Activated naive CD8-positive, alpha-beta T cell treated with anti-CD3 and anti-CD28 coated beads, Interleukin-2, amount 50 U/mL, for 16 hours (primary cell): Measurements from ENCODE around the gene TBCK.
"Not testable (repeated sequence)": the region's sequence is repeated elsewhere in the genome, so short reads cannot be mapped to it uniquely, and the experiment has no call there.

Experiments used
- DNase-seq: peaks from one replicate; pipeline ENCODE4 v3.0.0-alpha.2; 2020; ENCODE audit warnings: low read depth, low spot score

Gene TBCK

DNA sequence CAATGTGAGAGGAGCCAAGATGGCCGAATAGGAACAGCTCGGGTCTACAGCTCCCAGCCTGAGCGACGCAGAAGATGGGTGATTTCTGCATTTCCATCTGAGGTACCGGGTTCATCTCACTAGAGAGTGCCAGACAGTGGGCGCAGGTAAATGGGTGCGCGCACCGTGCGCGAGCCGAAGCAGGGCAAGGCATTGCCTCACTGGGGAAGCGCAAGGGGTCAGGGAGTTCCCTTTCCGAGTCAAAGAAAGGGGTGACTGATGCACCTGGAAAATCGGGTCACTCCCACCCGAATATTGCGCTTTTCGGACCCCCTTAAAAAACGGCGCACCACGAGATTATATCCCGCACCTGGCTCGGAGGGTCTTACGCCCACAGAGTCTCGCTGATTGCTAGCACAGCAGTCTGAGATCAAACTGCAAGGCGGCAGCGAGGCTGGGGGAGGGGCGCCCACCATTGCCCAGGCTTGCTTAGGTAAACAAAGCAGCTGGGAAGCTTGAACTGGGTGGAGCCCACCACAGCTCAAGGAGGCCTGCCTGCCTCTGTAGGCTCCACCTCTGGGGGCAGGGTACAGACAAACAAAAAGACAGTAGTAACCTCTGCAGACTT lies 196.0 kb downstream of the TBCK start:
- not testable (repeated sequence) for DNase-seq

DNA sequence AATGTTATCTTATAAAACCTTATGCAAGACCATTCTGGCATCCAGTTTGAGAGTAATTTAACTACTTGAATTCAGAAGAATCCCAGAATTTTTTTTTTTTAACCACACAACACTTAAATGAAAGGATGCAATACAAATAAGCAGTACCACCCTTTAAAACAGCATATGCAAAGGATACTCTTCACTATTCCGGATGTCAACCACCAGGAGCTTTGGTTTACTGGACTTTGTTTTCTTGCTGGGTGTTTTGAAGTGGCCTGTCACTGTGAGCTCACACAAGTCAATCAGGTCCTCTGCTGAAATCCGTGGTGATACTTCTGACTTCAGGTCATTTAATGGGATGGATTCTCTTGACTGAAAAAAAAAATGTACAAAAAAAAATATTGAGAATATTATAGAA lies 200.0 kb downstream of the TBCK start:
- DNase-seq, result no peak

DNA sequence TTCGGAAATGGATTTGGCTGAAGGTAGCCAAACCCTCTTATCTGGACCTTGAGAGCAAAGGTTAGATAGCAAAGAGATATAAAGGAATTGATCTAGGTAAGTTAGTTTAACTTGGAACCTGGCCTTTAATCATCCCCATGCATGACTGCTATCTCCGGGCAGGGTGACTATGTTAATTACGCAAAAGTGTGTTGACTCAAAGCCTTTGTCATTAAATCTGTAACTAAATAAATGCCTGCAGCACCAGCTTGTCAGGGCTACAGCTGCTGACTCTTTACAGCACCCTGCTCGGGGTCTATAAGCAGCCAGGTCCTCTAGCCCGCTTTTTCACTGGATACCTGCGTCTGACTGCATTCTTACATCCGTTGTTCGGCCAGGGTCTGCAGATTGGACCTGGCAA lies 201.7 kb downstream of the TBCK start:
- DNase-seq, result no peak

DNA sequence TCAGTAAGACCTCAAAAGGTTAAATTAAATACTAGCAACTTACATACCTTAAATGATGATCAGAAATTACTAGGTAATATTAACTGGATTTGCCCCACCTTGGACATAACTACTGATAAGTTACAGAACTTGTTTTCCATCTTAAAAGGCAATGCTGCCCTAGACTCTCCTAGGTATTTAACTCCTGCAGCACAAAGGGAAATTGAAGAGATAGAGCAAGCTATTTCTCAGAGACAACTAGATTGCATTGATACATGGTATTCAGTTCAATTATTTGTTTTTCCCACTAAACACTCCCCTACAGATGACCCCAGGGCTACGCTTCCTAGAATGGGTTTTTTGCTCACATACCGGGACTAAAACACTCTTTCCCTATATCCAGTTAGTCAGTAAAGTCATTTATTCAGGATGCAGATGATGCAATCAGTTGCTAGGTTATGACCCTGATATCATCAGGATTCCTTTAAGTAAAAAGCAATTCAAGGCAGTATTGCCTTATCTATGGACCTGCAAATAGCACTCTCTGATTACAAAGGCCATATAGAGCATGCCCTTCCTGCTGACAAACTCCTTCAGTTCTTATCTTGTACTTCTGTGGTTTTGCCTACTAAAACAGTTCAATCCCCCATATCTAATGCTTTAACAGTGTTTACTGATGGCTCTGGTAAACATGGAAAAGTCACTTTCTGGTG lies 204.1 kb downstream of the TBCK start:
- not testable (repeated sequence) for DNase-seq

DNA sequence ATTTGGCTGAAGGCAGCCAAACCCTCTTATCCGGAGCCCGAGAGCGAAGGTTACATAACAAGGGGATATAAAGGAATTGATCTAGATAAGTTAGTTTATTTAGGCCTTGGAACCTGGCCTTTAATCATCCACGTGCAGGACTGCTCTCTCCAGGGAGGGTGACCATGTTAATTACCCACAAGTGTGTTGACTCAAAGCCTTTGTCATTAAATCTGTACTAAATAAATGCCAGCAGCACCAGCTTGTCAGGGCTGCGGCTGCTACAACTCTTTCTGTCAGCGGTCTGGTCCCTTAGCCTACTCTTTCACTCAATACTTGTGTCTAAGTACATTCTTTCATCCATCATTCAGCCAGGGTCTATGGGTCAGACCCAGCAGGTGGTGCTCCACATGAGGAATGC lies 206.1 kb downstream of the TBCK start:
- DNase-seq, result no peak

DNA sequence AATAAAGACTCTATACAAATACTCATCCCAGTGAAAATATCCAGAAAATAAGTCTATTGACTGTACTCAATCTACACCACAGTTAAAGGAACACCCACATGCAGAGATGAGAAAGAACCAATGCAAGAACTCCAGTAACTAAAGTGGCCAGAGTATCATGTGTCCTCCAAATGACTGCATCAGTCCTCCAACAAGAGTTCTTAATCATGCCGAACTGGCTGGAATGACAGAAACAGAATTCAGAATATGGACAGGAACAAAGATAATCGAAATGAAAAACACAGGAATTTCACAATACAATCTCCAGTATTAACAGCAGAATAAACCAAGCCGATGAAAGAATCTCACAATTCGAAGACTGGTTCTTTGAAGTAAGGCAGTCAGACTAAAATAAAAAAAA lies 210.3 kb downstream of the TBCK start:
- DNase-seq, result no peak

DNA sequence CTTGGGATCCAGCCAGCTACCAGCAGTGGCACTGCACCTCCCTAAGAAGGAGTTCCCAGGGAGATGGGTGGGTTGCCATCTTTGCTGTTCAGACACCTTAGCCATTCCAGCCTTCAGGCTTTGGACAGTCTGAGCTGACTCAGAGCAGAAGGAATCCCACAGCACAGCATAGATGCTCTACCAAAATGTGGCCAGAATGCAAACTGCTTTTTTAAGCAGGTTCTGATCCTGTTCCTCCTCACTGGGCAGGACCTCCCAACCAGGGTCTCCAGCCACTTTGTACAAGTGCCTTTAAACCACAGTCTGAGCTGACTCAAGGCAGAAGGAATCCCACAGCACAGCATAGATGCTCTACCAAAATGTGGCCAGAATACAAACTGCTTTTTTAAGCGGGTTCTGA lies 211.7 kb downstream of the TBCK start:
- no peak for DNase-seq

DNA sequence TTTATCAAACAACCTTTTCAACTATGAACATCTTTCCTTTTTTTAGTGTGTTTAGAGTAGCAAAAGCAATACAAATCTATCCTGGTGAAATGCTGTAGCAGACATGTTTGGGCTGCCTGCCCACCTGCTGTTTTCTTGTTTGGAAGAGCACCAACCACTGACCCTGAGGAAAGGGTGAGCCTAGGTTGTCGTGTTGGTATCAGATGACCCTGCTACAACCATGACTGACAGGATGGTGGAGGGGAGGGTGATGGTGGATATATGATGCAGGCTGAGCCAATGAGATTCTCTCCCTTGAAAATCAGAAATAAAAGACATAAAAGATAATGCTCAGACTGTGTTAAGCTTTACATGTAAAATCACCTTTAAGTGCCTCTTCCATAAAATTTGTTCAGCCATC lies 219.6 kb downstream of the TBCK start:
- no peak for DNase-seq

DNA sequence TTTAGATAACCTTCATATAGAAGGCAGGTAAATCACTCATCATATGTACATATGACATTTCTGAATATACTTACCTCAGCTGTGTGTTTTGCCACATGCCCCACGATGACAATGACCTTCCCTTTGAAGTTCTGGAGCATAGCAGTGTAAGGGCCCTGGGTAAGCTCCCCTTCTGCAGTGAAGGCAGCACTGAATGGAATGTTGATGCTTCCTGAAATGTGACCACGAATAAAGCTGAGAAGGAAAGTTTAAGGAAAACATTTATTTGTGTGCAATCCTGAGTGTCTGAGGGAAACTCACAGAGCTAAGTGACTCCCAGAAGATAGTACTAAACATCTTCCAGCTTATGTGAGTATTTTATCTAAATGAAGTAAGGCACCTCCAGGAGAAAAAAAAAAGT lies 220.6 kb downstream of the TBCK start:
- no peak for DNase-seq

DNA sequence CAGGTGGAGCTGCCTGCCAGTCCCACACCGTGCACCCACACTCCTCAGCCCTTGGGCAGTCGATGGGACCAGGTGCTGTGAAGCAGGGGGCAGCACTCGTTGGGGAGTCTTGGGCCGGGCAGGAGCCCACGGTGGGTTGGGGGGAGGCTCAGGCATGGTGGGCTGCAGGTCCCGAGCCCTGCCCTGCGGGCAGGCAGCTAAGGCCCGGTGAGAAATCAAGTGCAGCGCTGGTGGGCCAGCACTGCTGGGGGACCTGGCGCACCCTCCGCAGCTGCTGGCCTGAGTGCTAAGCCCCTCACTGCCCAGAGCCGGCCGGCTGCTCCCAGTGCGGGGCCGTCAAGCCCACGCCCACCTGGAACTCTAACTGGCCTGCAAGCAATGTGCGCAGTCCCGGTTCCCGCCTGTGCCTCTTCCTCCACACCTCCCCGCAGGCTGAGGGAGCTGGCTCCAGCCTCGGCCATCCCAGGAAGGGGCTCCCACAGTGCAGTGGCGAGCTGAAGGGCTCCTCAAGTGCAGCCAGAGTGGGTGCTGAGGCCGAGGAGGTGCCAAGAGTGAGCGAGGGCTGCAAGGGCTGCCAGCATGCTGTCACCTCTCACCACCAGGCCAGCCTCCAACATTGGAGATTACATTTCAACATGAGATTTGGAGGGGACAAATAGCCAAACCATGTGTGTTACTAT lies 223.5 kb downstream of the TBCK start:
- no peak for DNase-seq

DNA sequence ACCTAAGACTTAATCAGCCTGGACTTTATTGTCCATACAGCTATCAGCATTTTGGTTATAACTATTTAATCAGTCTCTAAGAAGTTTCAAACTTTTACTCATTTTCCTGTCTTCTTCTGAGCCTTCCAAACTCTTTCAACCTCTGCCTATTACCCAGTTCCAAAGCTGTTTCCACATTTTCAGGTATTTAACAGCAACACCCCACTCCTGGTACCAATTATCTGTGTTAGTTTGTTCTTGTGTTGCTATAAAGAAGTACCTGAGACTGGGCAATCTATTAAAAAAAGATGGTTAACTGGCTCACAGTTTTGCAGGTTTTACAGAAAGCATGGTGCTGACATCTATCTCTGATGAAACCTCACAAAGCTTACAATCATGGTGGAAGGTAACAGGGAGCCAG lies 225.2 kb downstream of the TBCK start:
- DNase-seq, result no peak

DNA sequence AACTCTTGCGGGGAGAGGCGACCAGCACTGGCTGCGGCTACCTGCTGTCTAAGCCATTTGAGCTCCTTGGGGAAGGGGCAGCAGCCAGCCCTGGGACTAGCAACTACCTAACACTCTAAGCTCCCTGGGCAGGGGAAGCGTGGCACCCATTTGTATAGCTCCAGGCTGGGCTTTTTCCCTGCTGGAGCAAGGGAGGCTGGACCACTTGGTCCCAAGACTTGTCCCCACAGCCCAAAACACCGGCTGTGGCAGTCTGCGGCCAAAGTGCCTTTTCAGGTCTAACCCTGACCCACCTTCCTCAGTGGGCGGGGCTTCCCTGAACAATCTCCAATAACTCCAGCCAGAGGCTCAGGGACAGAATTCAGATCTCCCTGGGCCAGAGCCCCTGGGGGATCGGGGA lies 232.9 kb downstream of the TBCK start:
- no peak for DNase-seq

DNA sequence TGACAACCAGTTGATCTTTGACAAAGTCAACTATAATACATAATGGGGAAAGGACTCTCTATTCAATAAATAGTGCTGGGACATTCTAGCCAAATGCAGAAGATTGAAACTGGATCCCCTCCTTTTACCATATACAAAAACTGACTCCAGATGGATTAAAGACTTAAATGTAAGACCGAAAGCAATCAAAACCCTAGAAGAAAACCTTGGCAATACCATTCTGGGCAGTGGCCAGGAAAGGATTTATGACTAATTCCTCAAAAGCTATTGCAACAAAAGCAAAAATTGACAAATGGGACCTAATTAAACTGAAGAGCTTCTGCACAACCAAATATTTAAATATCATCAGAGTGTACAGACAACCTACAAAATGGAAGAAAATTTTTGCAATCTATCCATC lies 235.6 kb downstream of the TBCK start:
- DNase-seq, result no peak

DNA sequence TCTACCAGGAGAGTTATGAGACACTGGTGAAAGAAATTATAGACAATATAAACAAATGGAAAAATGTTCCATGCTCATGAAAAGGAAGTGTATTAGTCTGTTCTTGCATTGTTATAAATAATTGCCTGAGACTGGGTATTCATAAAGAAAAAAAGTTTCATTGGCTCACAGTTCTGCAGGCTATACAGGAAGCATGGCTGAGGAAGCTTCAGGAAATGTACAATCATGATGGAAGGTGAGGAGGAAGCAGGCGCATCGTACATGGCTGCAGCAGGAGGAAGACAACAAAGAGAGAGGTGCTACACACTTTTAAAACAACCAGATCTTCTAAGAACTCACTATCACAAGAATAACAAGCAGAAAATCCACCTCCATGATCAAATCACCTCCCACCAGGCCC lies 236.4 kb downstream of the TBCK start:
- DNase-seq, result no peak

DNA sequence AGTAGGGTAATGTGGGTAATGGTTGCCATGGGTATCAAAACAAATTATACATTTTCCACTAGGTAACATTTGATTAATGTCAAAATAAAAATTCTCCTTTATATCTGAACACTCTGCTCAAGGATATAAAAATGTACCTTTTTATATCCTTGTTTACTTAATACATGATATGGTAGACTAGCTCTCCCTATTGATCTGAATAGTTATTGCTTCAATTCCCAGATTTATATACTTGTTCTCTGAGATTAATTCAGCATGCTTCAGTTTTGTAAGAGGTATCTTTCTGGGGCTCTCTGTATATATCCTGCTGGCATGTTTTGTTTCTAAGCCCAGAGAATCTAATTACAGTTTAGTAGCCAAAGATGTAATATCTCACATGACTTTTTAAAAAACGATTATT lies 251.0 kb downstream of the TBCK start:
- DNase-seq, result no peak

DNA sequence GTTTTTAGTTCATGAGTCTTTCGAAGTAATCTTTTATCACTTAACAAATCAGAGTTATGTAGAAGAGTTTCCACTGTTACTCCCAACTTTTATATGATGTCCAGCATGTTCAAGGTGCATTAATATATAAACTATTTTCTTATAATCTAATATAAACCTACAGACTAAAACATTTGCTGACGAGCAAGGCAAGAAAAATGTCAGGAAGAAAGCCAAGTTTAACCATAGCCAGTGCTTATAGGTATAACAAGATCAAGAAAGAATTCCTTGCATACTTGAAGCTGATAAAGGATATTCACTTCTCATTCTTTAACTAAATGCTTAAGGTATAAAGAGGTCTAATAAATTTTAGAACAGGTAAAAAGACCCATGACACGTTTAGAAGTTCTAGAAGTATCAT lies 253.0 kb downstream of the TBCK start:
- no peak for DNase-seq

DNA sequence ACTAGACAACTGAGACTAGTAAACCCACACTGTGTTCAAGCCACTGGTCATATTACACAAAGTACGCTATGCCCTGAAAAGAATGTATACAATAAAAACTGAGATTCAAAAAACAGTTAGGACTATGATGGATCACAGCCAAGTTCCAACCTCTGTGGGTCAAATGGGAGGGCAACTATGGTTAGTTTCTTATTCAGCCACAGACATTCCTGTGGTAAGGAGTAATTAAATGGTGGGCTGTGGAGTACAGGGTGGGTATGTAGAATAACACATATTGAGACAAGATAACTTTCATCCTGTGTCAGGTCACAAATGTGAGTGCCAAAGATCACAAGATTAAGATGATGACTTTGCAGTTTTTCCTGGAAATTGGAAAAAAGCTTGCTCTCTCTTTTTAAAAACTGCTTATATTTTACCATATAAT lies 253.5 kb downstream of the TBCK start:
- DNase-seq, result no peak

DNA sequence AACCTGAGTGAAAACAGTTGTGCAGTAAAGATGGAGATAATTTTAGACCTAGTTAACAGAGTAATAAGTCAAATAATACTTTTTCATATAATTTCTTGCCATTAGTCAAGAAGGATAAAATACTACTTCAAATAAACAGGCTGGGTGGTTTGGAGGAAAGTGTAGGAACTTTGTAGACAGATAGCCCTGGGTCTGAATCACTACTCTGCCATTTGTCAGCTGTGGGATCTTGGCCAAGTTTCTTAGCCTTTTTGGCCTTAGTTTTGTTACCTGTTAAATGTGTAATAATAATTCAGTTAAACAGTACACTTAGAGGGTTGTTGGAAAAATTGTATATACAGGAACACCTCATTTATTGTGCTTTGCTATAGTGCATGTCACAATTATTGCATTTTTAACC lies 257.1 kb downstream of the TBCK start:
- no peak for DNase-seq

DNA sequence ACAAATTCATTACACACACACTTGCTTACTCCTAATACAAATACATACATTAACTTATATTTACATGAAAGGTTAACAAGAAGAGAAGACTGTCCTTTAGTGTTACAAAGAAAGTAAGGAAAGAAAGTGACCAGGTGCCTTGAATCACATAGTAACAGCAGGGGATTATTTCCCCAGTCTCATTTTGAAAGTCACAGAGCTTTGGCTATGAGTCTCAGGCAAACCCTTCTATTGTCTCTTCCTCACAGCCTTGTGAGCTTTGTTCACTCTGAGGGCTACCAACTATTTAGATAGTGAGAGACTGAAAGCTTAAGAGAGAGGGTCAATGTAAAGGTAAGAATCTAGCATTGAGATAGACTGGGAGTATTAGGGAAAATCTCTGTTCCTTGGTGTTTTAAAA lies 259.1 kb downstream of the TBCK start:
- no peak for DNase-seq

DNA sequence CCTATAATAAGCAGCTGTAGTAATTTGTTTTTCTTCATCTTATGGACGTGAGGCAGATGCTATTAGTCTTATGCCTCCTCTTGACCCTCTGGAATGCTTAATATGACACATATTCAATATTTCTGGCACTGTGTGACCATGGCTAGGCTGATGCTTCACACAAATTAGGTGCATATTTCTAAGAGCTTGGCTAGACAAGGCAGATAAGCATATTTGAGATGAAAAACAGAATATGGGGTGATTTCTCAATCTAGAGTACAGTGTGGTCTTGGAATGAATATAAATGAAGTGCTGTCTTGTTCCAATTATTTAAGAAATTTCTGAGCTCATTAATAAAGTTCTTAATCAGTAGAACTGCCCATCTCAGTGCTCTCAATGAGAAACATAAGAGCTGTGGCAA lies 264.5 kb downstream of the TBCK start:
- no peak for DNase-seq

DNA sequence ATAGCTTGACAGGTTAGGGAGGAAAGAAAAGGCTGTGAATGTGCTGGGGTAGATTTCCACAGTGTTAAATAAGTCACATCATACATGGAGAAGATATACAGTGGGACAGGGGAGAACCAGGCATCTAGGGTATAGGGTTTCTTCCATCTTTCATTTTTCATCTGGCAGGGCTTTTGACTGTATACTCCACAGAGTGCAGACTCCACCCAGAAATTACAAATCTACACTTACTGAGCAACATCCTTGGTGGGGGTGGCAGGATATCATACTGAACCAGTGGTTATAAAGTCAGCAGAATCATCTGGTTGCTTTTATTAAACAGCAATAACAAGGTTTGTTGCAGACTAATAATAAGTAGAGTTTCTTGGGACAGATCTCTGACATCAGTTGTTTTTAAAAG lies 266.5 kb downstream of the TBCK start:
- no peak for DNase-seq

DNA sequence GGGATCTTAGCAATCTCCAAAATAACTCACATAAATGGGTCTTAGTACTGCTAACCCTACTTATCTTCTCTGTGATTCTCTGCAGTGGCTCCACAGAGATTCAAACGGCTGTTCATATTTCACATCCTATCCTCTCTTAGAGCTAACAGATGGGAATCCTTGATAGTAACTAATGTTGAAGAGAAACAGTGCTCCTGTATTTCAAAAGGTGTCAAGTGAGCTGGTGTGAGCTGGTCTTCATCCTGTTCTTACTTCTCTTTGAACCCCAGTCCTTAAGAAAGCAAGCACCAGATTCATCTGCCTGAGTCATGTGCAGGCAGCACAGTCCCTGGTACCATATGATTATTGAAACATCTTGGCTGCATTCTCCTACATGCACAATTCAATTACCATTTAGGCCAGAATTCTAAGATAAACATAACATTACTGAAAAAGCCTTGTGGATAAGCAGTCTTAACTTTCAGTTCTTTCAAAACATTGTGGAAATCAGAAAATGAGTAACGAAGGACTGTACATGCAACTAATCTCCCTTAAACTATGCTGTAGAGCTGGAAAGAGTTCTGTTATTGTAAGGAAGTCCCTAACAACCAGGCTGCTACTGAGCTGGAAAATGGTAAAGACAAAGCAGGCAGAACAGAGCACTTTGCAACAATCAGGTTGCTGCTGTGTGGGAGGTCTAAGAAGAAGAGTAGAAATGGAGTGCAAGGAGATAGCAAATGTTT lies 267.6 kb downstream of the TBCK start:
- DNase-seq, result no peak

DNA sequence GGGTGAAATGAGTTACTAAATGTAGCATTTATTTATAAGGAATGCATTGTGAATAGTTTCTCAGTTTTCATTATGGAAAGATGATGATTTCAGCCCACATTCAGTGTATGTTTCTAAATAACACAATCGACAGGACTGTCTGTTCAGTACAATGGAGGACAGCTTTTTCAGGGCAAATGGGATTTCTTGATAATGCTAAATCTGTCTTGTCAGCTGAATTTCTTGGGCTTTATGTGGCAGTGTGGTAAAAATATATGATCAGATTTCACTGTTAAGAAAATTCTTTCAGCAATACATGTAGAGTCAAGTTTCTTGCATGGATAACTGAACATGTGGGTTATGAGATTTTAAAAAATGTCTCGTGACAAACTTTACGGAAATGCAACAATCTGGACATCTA lies 269.9 kb downstream of the TBCK start:
- no peak for DNase-seq
